VCaP (cell line): ENCODE measurements around the gene ZNF644.

ENCODE experiments used
- H3K27ac ChIP-seq: fragments of 450-650 bp; 2 replicates; pipeline ENCODE4 v1.5.1; 2017
- CTCF ChIP-seq: fragments of 450-650 bp; conservative IDR thresholded peaks from 2 replicates; pipeline ENCODE4 v1.5.1; 2017; ENCODE audit warnings: mild to moderate bottlenecking, moderate library complexity

Gene ZNF644

DNA sequence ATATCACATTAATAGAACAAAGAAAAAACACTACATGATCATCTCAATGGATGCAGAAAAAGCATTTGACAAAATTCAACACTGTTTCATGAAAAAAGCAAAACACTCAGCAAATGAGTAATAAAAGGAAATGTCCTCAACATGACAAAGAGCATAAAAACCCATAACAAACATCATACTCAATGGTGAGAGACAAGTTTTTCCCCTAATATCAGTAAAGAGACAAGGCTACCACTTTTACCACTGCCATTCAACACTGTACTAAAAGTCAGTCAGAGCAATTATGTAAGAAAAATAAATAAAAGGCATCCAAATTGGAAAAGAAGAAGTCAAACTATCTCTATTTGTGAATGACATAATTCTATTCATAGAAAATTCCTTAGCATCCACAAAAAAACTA lies 64.3 kb downstream of the ZNF644 start:
- no peak overlapping the region for H3K27ac ChIP-seq
- no peak for TF ChIP-seq CTCF

- no peak for TF ChIP-seq CTCF
- H3K27ac ChIP-seq, result no peak overlapping the region
Measured at GRCh38 chr1:90955769-90956168, 66.1 kb downstream of the ZNF644 start.

GRCh38 chr1:90952906-90953305 lies 68.9 kb downstream of the ZNF644 start:
- H3K27ac ChIP-seq, result no peak overlapping the region

DNA sequence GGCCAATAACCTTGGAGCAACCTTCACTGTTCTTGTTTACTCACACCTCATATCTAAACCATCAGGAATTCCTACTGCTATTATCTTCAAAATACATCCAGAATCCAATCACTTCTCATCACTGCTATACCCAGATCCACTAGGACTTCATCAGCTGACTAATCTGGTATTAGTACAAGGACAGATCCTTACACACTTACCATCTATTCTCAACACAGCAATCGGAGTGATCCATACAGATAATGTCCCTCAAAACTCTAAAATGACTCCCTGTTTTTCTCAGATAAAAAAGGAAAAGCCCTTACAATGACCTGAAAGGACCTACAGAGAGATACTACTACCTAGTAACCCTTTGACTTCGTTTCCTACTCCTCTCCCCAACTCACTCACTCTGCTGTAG lies 70.8 kb downstream of the ZNF644 start:
- H3K27ac ChIP-seq, result no peak overlapping the region
- no peak for TF ChIP-seq CTCF

More at GRCh38 chr1:90952906-90953305, 68.9 kb downstream of the ZNF644 start:
- no peak for TF ChIP-seq CTCF

GRCh38 chr1:90948301-90948700 lies 73.5 kb downstream of the ZNF644 start:
- TF ChIP-seq CTCF, result no peak
- H3K27ac ChIP-seq, result no peak overlapping the region

- no peak for TF ChIP-seq CTCF
- H3K27ac ChIP-seq, result peak overlapping the region; percentile 25; the same call in 1 of the 2 replicates
Measured at GRCh38 chr1:90946630-90947029, 75.2 kb downstream of the ZNF644 start.

DNA sequence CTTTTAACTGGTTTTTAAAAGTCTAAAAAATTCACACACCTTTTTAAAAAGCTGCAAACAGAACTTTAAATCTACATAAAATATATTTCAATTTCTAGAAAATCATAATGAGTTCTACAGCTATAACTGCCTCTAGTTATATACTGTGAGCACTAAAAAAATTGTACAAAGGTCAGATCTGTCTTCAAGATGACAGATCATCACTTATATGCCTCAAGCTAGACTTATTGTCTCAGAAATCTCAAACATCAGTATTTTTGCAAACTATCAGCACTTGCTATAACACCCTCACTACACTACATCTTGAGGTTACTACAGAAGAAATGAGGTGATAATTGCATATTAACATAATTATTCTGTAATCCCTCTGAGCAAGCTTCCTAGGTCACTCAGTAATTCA lies 76.5 kb downstream of the ZNF644 start:
- TF ChIP-seq CTCF, result no peak
- H3K27ac ChIP-seq, result no peak overlapping the region

DNA sequence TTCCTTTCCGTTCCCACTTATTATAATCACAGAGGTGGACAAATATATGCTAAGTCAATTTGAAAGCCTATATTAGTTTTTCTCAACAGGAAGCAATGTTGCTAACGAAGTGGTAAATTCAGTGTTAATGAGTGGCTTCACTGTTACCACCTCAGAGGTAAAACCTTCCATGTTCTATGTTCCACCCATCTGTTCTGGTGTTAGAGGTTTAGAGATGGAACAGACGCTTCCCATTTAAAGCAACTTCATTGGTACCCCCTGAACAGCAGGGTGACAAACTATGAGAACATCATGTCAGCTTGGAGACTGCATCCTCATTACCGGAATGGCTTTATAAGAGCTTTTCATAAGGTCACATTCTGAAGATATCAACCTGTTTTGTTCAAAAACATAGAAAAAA lies 77.9 kb downstream of the ZNF644 start:
- H3K27ac ChIP-seq, result no peak overlapping the region
- no peak for TF ChIP-seq CTCF
